Esophagus squamous epithelium (tissue), 4 donors: ENCODE data around the gene NMS.

Experiments used
- POLR2A ChIP-seq, 4 donors: fragments of 450-650 bp; IDR thresholded peaks; one replicate each; pipeline ENCODE4 v1.6.1; 2017; ENCODE audit warnings: antibody characterized with exemption in 4 of 4, mild to moderate bottlenecking in 4 of 4, moderate library complexity in 3 of 4
- TF ChIP-seq, protein P1 (sequence below), 6 experiments: fragments of 450-650 bp in 4 of 6; fragments of 200-600 bp in 2 of 6; sonication (generic) in 2 of 6; IDR thresholded peaks; one replicate each; pipeline ENCODE4 v1.5.1; 2016 to 2019; ENCODE audit warnings: antibody characterized with exemption in 6 of 6, mild to moderate bottlenecking in 4 of 6, moderate library complexity in 4 of 6

GRCh38 chr2:100476606-100477005, 6.3 kb downstream of the NMS start:
- TF ChIP-seq, protein P1, sequence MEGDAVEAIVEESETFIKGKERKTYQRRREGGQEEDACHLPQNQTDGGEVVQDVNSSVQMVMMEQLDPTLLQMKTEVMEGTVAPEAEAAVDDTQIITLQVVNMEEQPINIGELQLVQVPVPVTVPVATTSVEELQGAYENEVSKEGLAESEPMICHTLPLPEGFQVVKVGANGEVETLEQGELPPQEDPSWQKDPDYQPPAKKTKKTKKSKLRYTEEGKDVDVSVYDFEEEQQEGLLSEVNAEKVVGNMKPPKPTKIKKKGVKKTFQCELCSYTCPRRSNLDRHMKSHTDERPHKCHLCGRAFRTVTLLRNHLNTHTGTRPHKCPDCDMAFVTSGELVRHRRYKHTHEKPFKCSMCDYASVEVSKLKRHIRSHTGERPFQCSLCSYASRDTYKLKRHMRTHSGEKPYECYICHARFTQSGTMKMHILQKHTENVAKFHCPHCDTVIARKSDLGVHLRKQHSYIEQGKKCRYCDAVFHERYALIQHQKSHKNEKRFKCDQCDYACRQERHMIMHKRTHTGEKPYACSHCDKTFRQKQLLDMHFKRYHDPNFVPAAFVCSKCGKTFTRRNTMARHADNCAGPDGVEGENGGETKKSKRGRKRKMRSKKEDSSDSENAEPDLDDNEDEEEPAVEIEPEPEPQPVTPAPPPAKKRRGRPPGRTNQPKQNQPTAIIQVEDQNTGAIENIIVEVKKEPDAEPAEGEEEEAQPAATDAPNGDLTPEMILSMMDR (IDR thresholded peaks at IDR 0.05): no peak
- TF ChIP-seq POLR2A (IDR thresholded peaks at IDR 0.05): no peak
